ENCODE data around the gene MIER2.

The MIER2 gene

DNA sequence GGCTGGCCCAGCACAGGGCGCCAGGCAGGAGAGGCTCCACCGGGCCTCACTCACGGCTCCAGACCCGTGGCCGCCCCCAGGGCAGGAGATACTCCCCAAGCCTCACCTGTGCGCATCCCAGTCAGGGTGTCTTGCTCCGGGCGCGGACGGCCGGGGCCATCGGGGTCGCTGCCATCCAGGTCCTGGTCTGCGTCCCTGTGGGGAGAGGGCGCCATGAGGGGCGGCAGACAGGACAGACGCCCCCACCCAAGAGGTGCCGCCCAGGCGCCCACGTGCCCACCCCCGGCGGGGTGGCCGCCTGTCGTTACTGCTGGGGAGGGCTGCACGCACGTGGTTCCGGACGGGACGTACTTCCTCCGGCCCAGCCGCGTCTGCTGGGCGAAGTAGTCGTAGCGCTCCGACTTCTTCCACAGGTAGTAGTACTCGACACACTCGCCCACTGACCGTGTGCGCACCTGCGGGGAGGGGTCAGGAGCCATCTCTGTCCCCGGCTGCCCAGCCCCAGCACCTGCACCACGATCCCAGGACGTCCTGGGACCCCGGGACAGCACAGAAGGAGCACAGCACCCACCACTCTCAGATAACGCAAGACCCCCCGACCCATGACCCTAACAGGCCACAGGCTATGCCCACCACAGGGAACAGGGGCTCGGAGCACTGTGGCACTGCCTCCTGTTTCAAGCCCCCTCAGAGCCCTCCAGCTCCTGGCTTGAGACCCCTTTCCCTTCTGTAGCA is 36.0 kb downstream of the MIER2 start:
- in situ Hi-C loops (cut with MboI; ENCODE audit: low sequenced_read_pairs, unreplicated experiment) = no loop called here
- no peak for DNase-seq (ENCODE audit: low spot score)
- TF ChIP-seq, protein P1, sequence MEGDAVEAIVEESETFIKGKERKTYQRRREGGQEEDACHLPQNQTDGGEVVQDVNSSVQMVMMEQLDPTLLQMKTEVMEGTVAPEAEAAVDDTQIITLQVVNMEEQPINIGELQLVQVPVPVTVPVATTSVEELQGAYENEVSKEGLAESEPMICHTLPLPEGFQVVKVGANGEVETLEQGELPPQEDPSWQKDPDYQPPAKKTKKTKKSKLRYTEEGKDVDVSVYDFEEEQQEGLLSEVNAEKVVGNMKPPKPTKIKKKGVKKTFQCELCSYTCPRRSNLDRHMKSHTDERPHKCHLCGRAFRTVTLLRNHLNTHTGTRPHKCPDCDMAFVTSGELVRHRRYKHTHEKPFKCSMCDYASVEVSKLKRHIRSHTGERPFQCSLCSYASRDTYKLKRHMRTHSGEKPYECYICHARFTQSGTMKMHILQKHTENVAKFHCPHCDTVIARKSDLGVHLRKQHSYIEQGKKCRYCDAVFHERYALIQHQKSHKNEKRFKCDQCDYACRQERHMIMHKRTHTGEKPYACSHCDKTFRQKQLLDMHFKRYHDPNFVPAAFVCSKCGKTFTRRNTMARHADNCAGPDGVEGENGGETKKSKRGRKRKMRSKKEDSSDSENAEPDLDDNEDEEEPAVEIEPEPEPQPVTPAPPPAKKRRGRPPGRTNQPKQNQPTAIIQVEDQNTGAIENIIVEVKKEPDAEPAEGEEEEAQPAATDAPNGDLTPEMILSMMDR (IDR thresholded peaks at IDR 0.05; ENCODE audit: borderline replicate concordance, control extremely low read depth, extremely low read depth, insufficient read depth, missing control alignments) = no peak

GRCh38 chr19:307793-308420 is 36.7 kb downstream of the MIER2 start:
- no peak for DNase-seq (ENCODE audit: low spot score)
- TF ChIP-seq, protein P1 (IDR thresholded peaks at IDR 0.05; ENCODE audit: borderline replicate concordance, control extremely low read depth, extremely low read depth, insufficient read depth, missing control alignments) = no peak
- in situ Hi-C loops (cut with MboI; ENCODE audit: low sequenced_read_pairs, unreplicated experiment) = no loop called here

GRCh38 chr19:307111-307531 is 37.5 kb downstream of the MIER2 start:
- DNase-seq (ENCODE audit: low spot score) = no peak
- TF ChIP-seq, protein P1 (IDR thresholded peaks at IDR 0.05; ENCODE audit: borderline replicate concordance, control extremely low read depth, extremely low read depth, insufficient read depth, missing control alignments) = no peak
- in situ Hi-C loops (cut with MboI; ENCODE audit: low sequenced_read_pairs, unreplicated experiment) = no loop called here

DNA sequence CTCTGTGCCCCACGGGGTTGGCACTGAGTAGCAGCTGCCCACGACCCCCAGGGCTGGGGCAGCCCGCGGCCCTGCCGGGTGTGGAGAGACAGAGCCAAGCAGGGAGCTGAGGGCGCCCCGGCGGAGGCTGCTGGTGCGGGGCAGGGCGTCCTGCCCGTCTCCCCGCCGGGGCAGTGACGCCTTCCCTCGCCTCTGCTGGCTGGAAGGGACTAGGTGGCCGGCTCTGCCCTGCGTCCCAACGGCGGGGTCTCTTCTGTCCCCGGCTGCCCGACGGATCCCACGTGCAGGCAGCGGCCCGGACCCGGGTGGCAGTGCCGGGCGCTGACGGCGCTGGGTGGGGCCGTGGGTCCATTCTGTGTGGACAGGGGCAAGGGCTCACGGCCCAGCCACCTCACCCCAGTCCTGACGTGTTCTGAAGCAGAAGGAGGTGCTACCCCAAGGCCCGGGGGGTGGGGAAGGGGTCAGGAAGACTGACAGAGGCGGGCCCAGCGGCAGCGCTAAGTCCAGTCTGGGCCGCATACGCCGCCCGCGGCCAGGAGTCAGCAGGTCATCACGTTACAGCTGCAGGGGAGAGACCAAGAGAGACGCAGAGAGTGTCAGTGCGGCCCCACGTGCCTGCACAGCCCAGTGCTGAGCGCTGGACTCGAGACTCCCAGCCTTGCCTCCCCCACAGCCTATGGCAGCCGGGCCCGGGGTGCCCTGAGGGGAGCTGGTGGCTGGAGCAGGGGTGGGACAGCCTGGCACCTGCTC is 38.3 kb downstream of the MIER2 start:
- in situ Hi-C loops (cut with MboI; ENCODE audit: low sequenced_read_pairs, unreplicated experiment) = no loop called here
- no peak for DNase-seq (ENCODE audit: low spot score)
- TF ChIP-seq, protein P1 (IDR thresholded peaks at IDR 0.05; ENCODE audit: borderline replicate concordance, control extremely low read depth, extremely low read depth, insufficient read depth, missing control alignments) = no peak

DNA sequence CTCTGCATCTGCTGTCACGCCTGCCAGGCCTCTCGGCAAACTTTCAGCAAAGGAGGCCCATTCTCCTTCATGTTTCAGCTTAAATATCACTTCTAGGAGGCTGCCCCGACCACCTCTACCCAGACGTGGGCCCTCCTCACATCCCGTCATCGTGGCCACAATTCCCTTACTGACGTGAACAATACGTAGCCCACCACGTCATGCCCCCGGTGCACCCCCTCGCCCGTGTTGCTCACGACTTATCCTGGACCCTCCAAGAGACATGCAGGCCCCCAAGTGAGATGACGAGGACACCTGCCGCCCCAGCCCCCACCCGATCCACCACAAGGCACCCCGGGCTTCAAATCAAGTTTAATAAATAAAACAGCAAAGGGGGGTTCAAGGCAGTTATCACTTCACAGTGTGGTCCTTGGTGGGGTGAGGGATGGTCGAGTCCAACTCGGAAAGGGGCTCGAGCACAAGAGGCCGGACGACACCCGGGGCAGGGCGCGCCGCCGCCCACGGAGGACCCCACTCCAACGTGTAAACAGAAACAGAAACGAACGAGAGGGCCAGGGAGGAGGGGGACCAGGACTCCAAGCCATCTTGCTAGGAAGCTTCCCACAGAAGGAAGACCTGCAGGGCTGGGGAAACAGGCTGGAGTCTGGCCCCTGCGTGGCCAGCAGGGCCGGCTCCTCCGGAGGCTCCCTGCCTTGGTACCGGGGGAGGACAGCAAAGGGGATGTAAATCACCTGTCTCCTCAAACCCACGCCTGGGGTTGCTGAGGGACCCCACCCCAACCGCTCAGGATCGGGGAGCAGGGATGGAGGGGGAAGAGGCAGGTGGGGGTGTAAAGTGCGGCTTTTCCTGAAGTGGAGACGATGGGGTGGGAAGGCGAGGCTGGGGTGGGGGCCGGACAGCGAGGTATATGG is 39.1 kb downstream of the MIER2 start:
- DNase-seq (ENCODE audit: low spot score) = no peak
- in situ Hi-C loops (cut with MboI; ENCODE audit: low sequenced_read_pairs, unreplicated experiment) = no loop called here
- TF ChIP-seq, protein P1 (IDR thresholded peaks at IDR 0.05; ENCODE audit: borderline replicate concordance, control extremely low read depth, extremely low read depth, insufficient read depth, missing control alignments) = no peak
